MCF 10A (cell line): Measurements from ENCODE around the gene PHPT1. TPM values are rescaled to one million over a fixed set of nuclear protein-coding genes. Genes with fewer than 3 reads are reported as not detected.

Source experiments
- BruUV-seq: library from RNA; stranded (reverse); fragments of 400-500 nt; replicated peaks from 2 replicates; lab custom pipeline; 2021; lab: Mats Ljungman, UMichigan
- CTCF ChIA-PET: fragments of 300-600 bp; sonication (Branson Sonifier 250); formaldehyde crosslinking; extraction: SDS; loops from one replicate; lab custom pipeline; 2021; ENCODE audit warnings: antibody characterized with exemption, inconsistent platforms; lab: Yijun Ruan, JAX
- POLR2A ChIA-PET: fragments of 300-600, 350-650 bp; sonication (Branson Sonifier 250); formaldehyde crosslinking; extraction: SDS; loops from one replicate; lab custom pipeline; 2020; ENCODE audit warnings: antibody characterized with exemption, inconsistent platforms; lab: Yijun Ruan, JAX
- DNase-seq: peaks from one replicate; pipeline ENCODE4 v3.0.0-alpha.2; 2018; ENCODE audit not compliant: unreplicated experiment
- H3K27ac Mint-ChIP-seq: one replicate; pipeline ENCODE4 v1.8.0; 2022; ENCODE audit warnings: mild to moderate bottlenecking, low read depth, mixed read lengths; ENCODE audit not compliant: unreplicated experiment
- H3K27me3 Mint-ChIP-seq: one replicate; pipeline ENCODE4 v1.8.0; 2022; ENCODE audit warnings: mixed read lengths; ENCODE audit not compliant: insufficient read depth, unreplicated experiment
- H3K36me3 Mint-ChIP-seq: one replicate; pipeline ENCODE4 v1.8.0; 2022; ENCODE audit warnings: mild to moderate bottlenecking, moderate library complexity, mixed read lengths; ENCODE audit not compliant: insufficient read depth, unreplicated experiment
- H3K4me1 Mint-ChIP-seq: one replicate; pipeline ENCODE4 v1.8.0; 2022; ENCODE audit warnings: mixed read lengths; ENCODE audit not compliant: insufficient read depth, unreplicated experiment
- H3K4me3 Mint-ChIP-seq: one replicate; pipeline ENCODE4 v1.8.0; 2022; ENCODE audit warnings: mild to moderate bottlenecking, moderate library complexity, mixed read lengths; ENCODE audit not compliant: unreplicated experiment
- H3K9me3 Mint-ChIP-seq: one replicate; pipeline ENCODE4 v1.8.0; 2022; ENCODE audit warnings: mixed read lengths; ENCODE audit not compliant: unreplicated experiment
- intact Hi-C: fragments of 100-400 bp; cut with micrococcal nuclease; formaldehyde crosslinking; loops from 2 replicates; pipeline ENCODE4 v1.14.1; 2022
- microRNA-seq: library from miRNA; unstranded; fragments of <30 nt; microRNA quantifications from one replicate; pipeline ENCODE4 v1.2.0, GENCODE V29; 2022
- total RNA-seq: library from RNA; stranded (reverse); gene quantifications from 2 replicates; pipeline ENCODE4 v1.2.3, GENCODE V29; 2022
- TF ChIP-seq, protein P1 (sequence below): fragments of 200-600 bp; IDR thresholded peaks from one replicate; pipeline ENCODE4 v1.8.0; 2022; ENCODE audit warnings: antibody characterized with exemption, mild to moderate bottlenecking; ENCODE audit not compliant: unreplicated experiment

PHPT1 gene
- total RNA-seq, 1 experiment from 2014 or later = 193 TPM

DNA sequence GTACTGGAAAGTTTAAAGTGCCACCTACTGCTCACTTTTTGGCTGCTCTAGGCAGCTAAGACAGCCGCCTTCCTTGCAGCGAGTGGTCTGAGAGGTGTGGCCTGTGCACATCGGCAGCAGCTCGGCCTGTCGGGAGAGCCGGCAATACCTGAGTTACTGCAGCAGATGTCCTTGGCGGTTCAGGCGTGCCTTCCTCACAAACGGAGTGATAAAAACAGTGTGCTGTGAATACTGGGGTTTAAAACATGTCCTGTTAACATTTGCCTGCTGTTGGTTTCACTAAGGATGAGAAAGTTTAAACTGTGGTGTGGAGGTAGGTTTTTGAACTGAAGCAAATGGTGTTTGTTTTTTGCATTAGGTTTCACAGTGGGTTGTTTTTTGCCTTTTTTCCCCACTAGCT, 50.0 kb downstream of the PHPT1 start:
- no TSS peak for BruUV-seq
- H3K27ac Mint-ChIP-seq = no peak overlapping the region
- peaks cover 69% of the 10 kb centered on the region for H3K36me3 Mint-ChIP-seq
- TF ChIP-seq, protein P1, sequence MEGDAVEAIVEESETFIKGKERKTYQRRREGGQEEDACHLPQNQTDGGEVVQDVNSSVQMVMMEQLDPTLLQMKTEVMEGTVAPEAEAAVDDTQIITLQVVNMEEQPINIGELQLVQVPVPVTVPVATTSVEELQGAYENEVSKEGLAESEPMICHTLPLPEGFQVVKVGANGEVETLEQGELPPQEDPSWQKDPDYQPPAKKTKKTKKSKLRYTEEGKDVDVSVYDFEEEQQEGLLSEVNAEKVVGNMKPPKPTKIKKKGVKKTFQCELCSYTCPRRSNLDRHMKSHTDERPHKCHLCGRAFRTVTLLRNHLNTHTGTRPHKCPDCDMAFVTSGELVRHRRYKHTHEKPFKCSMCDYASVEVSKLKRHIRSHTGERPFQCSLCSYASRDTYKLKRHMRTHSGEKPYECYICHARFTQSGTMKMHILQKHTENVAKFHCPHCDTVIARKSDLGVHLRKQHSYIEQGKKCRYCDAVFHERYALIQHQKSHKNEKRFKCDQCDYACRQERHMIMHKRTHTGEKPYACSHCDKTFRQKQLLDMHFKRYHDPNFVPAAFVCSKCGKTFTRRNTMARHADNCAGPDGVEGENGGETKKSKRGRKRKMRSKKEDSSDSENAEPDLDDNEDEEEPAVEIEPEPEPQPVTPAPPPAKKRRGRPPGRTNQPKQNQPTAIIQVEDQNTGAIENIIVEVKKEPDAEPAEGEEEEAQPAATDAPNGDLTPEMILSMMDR = no peak
- CTCF ChIA-PET = interaction anchor here (1.3 kb wide), 1 partner anchor 56 kb away, joined by 3 read pairs; the partner anchor contains the start of gene AJM1
- H3K27me3 Mint-ChIP-seq = no peaks in the 10 kb centered on the region
- H3K4me1 Mint-ChIP-seq = peaks cover 19% of the 10 kb centered on the region
- POLR2A ChIA-PET = interaction anchor here (1.0 kb wide), 1 partner anchor 13 kb away, joined by 6 read pairs; the partner anchor contains the start of gene TRAF2
- no peak for DNase-seq
- intact Hi-C loops = no loop called here
- H3K9me3 Mint-ChIP-seq = no peaks in the 10 kb centered on the region
- H3K4me3 Mint-ChIP-seq = no peak overlapping the region

- POLR2A ChIA-PET = interaction anchor here (0.9 to 3.2 kb wide), 4 partner anchors 14 to 47 kb away, joined by 3 to 28 read pairs (median 6); partner anchors contain the start of gene TRAF2
- no peak for DNase-seq
- peaks cover 19% of the 10 kb centered on the region for H3K4me1 Mint-ChIP-seq
- CTCF ChIA-PET = interaction anchor here (0.5 kb wide), 1 partner anchor 129 kb away, joined by 3 read pairs; no protein-coding TSS in a partner anchor
- intact Hi-C loops = no loop called here
- H3K27me3 Mint-ChIP-seq = no peaks in the 10 kb centered on the region
- BruUV-seq = no TSS peak
- H3K9me3 Mint-ChIP-seq = no peaks in the 10 kb centered on the region
- peak overlapping the region; percentile 87 for H3K27ac Mint-ChIP-seq
- peaks cover 65% of the 10 kb centered on the region for H3K36me3 Mint-ChIP-seq
- TF ChIP-seq, protein P1 = no peak
- H3K4me3 Mint-ChIP-seq = peak overlapping the region; percentile 55
Measured at GRCh38 chr9:136900556-136900955, 51.3 kb downstream of the PHPT1 start.

Small RNA genes lying within 50 kb of the gene (microRNA-seq; reads per million reads assigned to microRNA genes)
- gene MIR4292 = not detected
- 3.0 reads per million, percentile 22 among the genes with 10 or more reads in this experiment for gene MIR4479

Other genes with a start within 250 kb of the PHPT1 start
- gene EGFL7, start 186.5 kb upstream of the PHPT1 start, total RNA-seq = 3.9 and 4.3 TPM in 2 replicates
- 30.4 and 33.3 TPM in 2 replicates for gene AGPAT2, start 162.0 kb upstream of the PHPT1 start, total RNA-seq
- not detected in 2 replicates for gene DIPK1B, start 136.8 kb upstream of the PHPT1 start, total RNA-seq
- not detected in 2 replicates for gene LCN10, start 106.5 kb upstream of the PHPT1 start, total RNA-seq
- not detected in 2 replicates for gene LCN6, start 100.9 kb upstream of the PHPT1 start, total RNA-seq
- gene LCN8, start 91.2 kb upstream of the PHPT1 start, total RNA-seq = not detected in 2 replicates
- not detected in 2 replicates for gene LCN15, start 84.9 kb upstream of the PHPT1 start, total RNA-seq
- gene TMEM141, start 58.1 kb upstream of the PHPT1 start, total RNA-seq = 56.0 and 70.4 TPM in 2 replicates
- 0.26 and 1.3 TPM in 2 replicates for gene CCDC183, start 53.1 kb upstream of the PHPT1 start, total RNA-seq
- gene RABL6, start 41.5 kb upstream of the PHPT1 start, total RNA-seq = 77.8 and 84.2 TPM in 2 replicates
- 5.6 and 5.7 TPM in 2 replicates for gene AJM1, start 6.9 kb upstream of the PHPT1 start, total RNA-seq
- gene MAMDC4, start 2.9 kb downstream of the PHPT1 start, total RNA-seq = 11.8 and 14.1 TPM in 2 replicates
- 480 and 581 TPM in 2 replicates for gene EDF1, start 16.9 kb downstream of the PHPT1 start, total RNA-seq
- 10.7 and 14.1 TPM in 2 replicates for gene TRAF2, start 37.1 kb downstream of the PHPT1 start, total RNA-seq
- 88.8 and 100 TPM in 2 replicates for gene FBXW5, start 95.3 kb downstream of the PHPT1 start, total RNA-seq
- 1.0 and 1.1 TPM in 2 replicates for gene C8G, start 95.8 kb downstream of the PHPT1 start, total RNA-seq
- 0.86 and 1.2 TPM in 2 replicates for gene LCN12, start 102.9 kb downstream of the PHPT1 start, total RNA-seq
- 1.1 and 1.8 TPM in 2 replicates for gene PTGDS, start 128.1 kb downstream of the PHPT1 start, total RNA-seq
- not detected in 2 replicates for gene LCNL1, start 133.6 kb downstream of the PHPT1 start, total RNA-seq
- 43.6 and 57.9 TPM in 2 replicates for gene PAXX, start 143.0 kb downstream of the PHPT1 start, total RNA-seq
- 1.2 and 4.2 TPM in 2 replicates for gene CLIC3, start 147.2 kb downstream of the PHPT1 start, total RNA-seq
- 20.0 and 21.7 TPM in 2 replicates for gene ABCA2, start 178.8 kb downstream of the PHPT1 start, total RNA-seq
- 0.12 TPM in 1 of 2 replicates, not detected in the other for gene FUT7, start 182.7 kb downstream of the PHPT1 start, total RNA-seq
- gene NPDC1, start 196.8 kb downstream of the PHPT1 start, total RNA-seq = 161 and 171 TPM in 2 replicates
- gene ENTPD2, start 204.7 kb downstream of the PHPT1 start, total RNA-seq = 13.4 and 31.5 TPM in 2 replicates
- 5.7 and 15.7 TPM in 2 replicates for gene SAPCD2, start 221.1 kb downstream of the PHPT1 start, total RNA-seq
- gene UAP1L1, start 228.1 kb downstream of the PHPT1 start, total RNA-seq = 1.0 and 3.7 TPM in 2 replicates
- 46.5 and 49.1 TPM in 2 replicates for gene MAN1B1, start 237.6 kb downstream of the PHPT1 start, total RNA-seq